Neural cell (in vitro differentiated cells): Measurements from ENCODE around the gene OR5T2. TPM values are rescaled to one million over a fixed set of nuclear protein-coding genes. Genes with fewer than 3 reads are reported as not detected.
A peak's percentile ranks its signal among the peaks of the same experiment; 100 is the strongest.

Experiments
- H2AFZ ChIP-seq: fragments of 200-600, 300-800 bp; sonication (generic), shearing (Covaris generic); 2 replicates; pipeline ENCODE4 v1.6.0; 2014; ENCODE audit warnings: low read depth, mild to moderate bottlenecking, antibody characterized with exemption, low read length, moderate library complexity
- H3F3A ChIP-seq: fragments of 200-600 bp; shearing (Covaris generic); 2 replicates; pipeline ENCODE4 v1.6.1; 2016; ENCODE audit warnings: mild to moderate bottlenecking, moderate library complexity, mixed read lengths, antibody characterized with exemption, low read length; ENCODE audit not compliant: insufficient read depth, poor library complexity, severe bottlenecking
- H3K27ac ChIP-seq: fragments of 200-600, 300-800 bp; sonication (generic), shearing (Covaris generic); 2 replicates; pipeline ENCODE4 v1.5.1; 2014; ENCODE audit warnings: mild to moderate bottlenecking, low read length, moderate library complexity
- H3K27me3 ChIP-seq: fragments of 300-800, 200-600 bp; sonication (generic), shearing (Covaris generic); 2 replicates; pipeline ENCODE4 v1.6.0; 2014; ENCODE audit warnings: mild to moderate bottlenecking, low read depth, low read length, moderate library complexity; ENCODE audit not compliant: insufficient read depth
- H3K36me3 ChIP-seq: fragments of 300-800, 200-600 bp; sonication (generic), shearing (Covaris generic); 2 replicates; pipeline ENCODE4 v1.5.1; 2014; ENCODE audit warnings: mild to moderate bottlenecking, antibody characterized with exemption, low read length, moderate library complexity; ENCODE audit not compliant: insufficient read depth
- H3K4me2 ChIP-seq: fragments of 300-800, 200-600 bp; sonication (generic), shearing (Covaris generic); 2 replicates; pipeline ENCODE4 v1.6.0; 2014; ENCODE audit warnings: mild to moderate bottlenecking, low read length
- H3K4me3 ChIP-seq: fragments of 300-800, 200-600 bp; sonication (generic), shearing (Covaris generic); 2 replicates; pipeline ENCODE4 v1.5.1; 2014; ENCODE audit warnings: mild to moderate bottlenecking, low read length, moderate library complexity
- H3K79me2 ChIP-seq: fragments of 200-600 bp; shearing (Covaris generic); replicated peaks from 2 replicates; pipeline ENCODE4 v1.6.0; 2014; ENCODE audit warnings: mild to moderate bottlenecking, low read length, moderate library complexity; ENCODE audit not compliant: insufficient read depth
- H3K9ac ChIP-seq: fragments of 300-800, 200-600 bp; sonication (generic), shearing (Covaris generic); 2 replicates; pipeline ENCODE4 v1.6.1; 2016; ENCODE audit warnings: mild to moderate bottlenecking, low read length, mixed read lengths
- H3K9me2 ChIP-seq: fragments of 200-600 bp; shearing (Covaris generic); 2 replicates; pipeline ENCODE4 v1.6.1; 2016; ENCODE audit warnings: mild to moderate bottlenecking, low read length, mixed read lengths; ENCODE audit not compliant: insufficient read depth
- H3K9me3 ChIP-seq: fragments of 200-600, 300-800 bp; sonication (generic), shearing (Covaris generic); 2 replicates; pipeline ENCODE4 v1.6.1; 2016; ENCODE audit warnings: mild to moderate bottlenecking, mixed run types, low read length, moderate library complexity, mixed read lengths
- H4K20me1 ChIP-seq: fragments of 200-600 bp; shearing (Covaris generic); 2 replicates; pipeline ENCODE4 v1.6.1; 2016; ENCODE audit warnings: mild to moderate bottlenecking, mixed run types; ENCODE audit not compliant: insufficient read depth
- CTCF ChIP-seq: fragments of 450-650 bp; IDR thresholded peaks from 2 replicates; pipeline ENCODE4 v1.5.1; 2014; ENCODE audit warnings: antibody characterized with exemption, mild to moderate bottlenecking, moderate library complexity; ENCODE audit not compliant: poor library complexity, severe bottlenecking
- EP300 ChIP-seq: fragments of 450-650 bp; conservative IDR thresholded peaks from 2 replicates; pipeline ENCODE4 v1.6.1; 2014; ENCODE audit warnings: antibody characterized with exemption, mild to moderate bottlenecking, moderate library complexity; ENCODE audit not compliant: poor library complexity, severe bottlenecking
- EZH2 ChIP-seq: fragments of 200-600, 300-800 bp; shearing (Covaris generic), sonication (generic); IDR thresholded peaks from 2 replicates; pipeline ENCODE4 v1.6.1; 2014; ENCODE audit warnings: antibody characterized with exemption, low read length, borderline replicate concordance, mild to moderate bottlenecking; ENCODE audit not compliant: insufficient read depth, poor library complexity, severe bottlenecking
- POLR2AphosphoS5 ChIP-seq: IDR thresholded peaks from 2 replicates; pipeline ENCODE4 v1.6.1; 2012
- REST ChIP-seq: IDR thresholded peaks from 2 replicates; pipeline ENCODE4 v1.6.1; 2012; ENCODE audit warnings: borderline replicate concordance
- SMC3 ChIP-seq: fragments of 450-650 bp; conservative IDR thresholded peaks from 2 replicates; pipeline ENCODE4 v1.6.1; 2014; ENCODE audit warnings: antibody characterized with exemption, mild to moderate bottlenecking, moderate library complexity; ENCODE audit not compliant: poor library complexity
- polyA plus RNA-seq: library from polyadenylated mRNA; depleted of rRNA; stranded (reverse); fragments of >200 nt; gene quantifications from 2 replicates; pipeline ENCODE4 v1.2.3, GENCODE V29; 2014

OR5T2 gene
- polyA plus RNA-seq, 1 donor from 2014 or later, result not detected

GRCh38 chr11:56188602-56189001 lies 45.5 kb downstream of the OR5T2 start:
- no peak for TF ChIP-seq EZH2
- TF ChIP-seq SMC3, result no peak
- TF ChIP-seq POLR2AphosphoS5, result no peak
- TF ChIP-seq REST, result no peak
- H3K4me3 ChIP-seq, result no peak overlapping the region
- no peaks in the 10 kb centered on the region for H3F3A ChIP-seq
- H3K79me2 ChIP-seq, result no peaks in the 10 kb centered on the region
- H3K27ac ChIP-seq, result no peak overlapping the region
- H3K4me2 ChIP-seq, result no peak overlapping the region
- H4K20me1 ChIP-seq, result no peaks in the 10 kb centered on the region
- H2AFZ ChIP-seq, result no peak overlapping the region
- H3K9me2 ChIP-seq, result no peaks in the 10 kb centered on the region
- H3K27me3 ChIP-seq, result no peaks in the 10 kb centered on the region
- H3K9ac ChIP-seq, result no peak overlapping the region
- no peaks in the 10 kb centered on the region for H3K9me3 ChIP-seq
- H3K36me3 ChIP-seq, result no peaks in the 10 kb centered on the region

GRCh38 chr11:56183459-56183858 lies 50.6 kb downstream of the OR5T2 start:
- TF ChIP-seq EZH2 (no peak), EP300 (peak; percentile 89), REST (no peak), SMC3 (no peak), POLR2AphosphoS5 (peak; percentile 67), CTCF (no peak)
- H3K4me2 ChIP-seq, result no peak overlapping the region
- H3K4me3 ChIP-seq, result no peak overlapping the region
- no peaks in the 10 kb centered on the region for H4K20me1 ChIP-seq
- no peak overlapping the region for H2AFZ ChIP-seq
- H3K27me3 ChIP-seq, result no peaks in the 10 kb centered on the region
- H3K9me3 ChIP-seq, result no peaks in the 10 kb centered on the region
- no peaks in the 10 kb centered on the region for H3K36me3 ChIP-seq
- no peak overlapping the region for H3K27ac ChIP-seq
- H3K9ac ChIP-seq, result no peak overlapping the region
- no peaks in the 10 kb centered on the region for H3F3A ChIP-seq
- H3K79me2 ChIP-seq, result no peaks in the 10 kb centered on the region
- no peaks in the 10 kb centered on the region for H3K9me2 ChIP-seq

Other genes starting within 250 kb of the OR5T2 start
- not detected in 2 replicates for gene OR5F1, start 239.6 kb downstream of the OR5T2 start, polyA plus RNA-seq
- gene OR5AS1, start 206.6 kb downstream of the OR5T2 start, polyA plus RNA-seq, result not detected in 2 replicates
- not detected in 2 replicates for gene OR8I2, start 140.9 kb downstream of the OR5T2 start, polyA plus RNA-seq
- gene OR8H2, start 130.6 kb downstream of the OR5T2 start, polyA plus RNA-seq, result not detected in 2 replicates
- not detected in 2 replicates for gene OR8H3, start 111.9 kb downstream of the OR5T2 start, polyA plus RNA-seq
- gene OR8J3, start 94.1 kb downstream of the OR5T2 start, polyA plus RNA-seq, result not detected in 2 replicates
- not detected in 2 replicates for gene OR8K5, start 73.9 kb downstream of the OR5T2 start, polyA plus RNA-seq
- not detected in 2 replicates for gene OR5J2, start 57.6 kb downstream of the OR5T2 start, polyA plus RNA-seq
- not detected in 2 replicates for gene OR5T3, start 18.0 kb upstream of the OR5T2 start, polyA plus RNA-seq
- not detected in 2 replicates for gene OR5T1, start 39.9 kb upstream of the OR5T2 start, polyA plus RNA-seq
- not detected in 2 replicates for gene OR8H1, start 58.0 kb upstream of the OR5T2 start, polyA plus RNA-seq
- not detected in 2 replicates for gene OR8K3, start 80.9 kb upstream of the OR5T2 start, polyA plus RNA-seq
- gene OR8K1, start 111.8 kb upstream of the OR5T2 start, polyA plus RNA-seq, result 0.60 TPM in 1 of 2 replicates, not detected in the other
- not detected in 2 replicates for gene OR8J1, start 120.0 kb upstream of the OR5T2 start, polyA plus RNA-seq
- gene OR8U1, start 141.4 kb upstream of the OR5T2 start, polyA plus RNA-seq, result not detected in 2 replicates
- gene OR5AL1, start 178.4 kb upstream of the OR5T2 start, polyA plus RNA-seq, result not detected in 2 replicates
- not detected in 2 replicates for gene OR5M3, start 239.1 kb upstream of the OR5T2 start, polyA plus RNA-seq